NCI-H146 (cell line): ENCODE results near the gene CPEB3.
"Not testable (repeated sequence)": the region's sequence is repeated elsewhere in the genome, so short reads cannot be mapped to it uniquely, and the experiment has no call there.

Experiments used
- DNase-seq: peaks from one replicate; lab custom pipeline; 2025; lab: John Stamatoyannopoulos, UW

Gene CPEB3

GRCh38 chr10:92142512-92142911, 148.4 kb downstream of the CPEB3 start:
- peak; percentile 56 for DNase-seq

- DNase-seq: not testable (repeated sequence)
These were observed 149.7 kb downstream of the CPEB3 start for GRCh38 chr10:92141147-92141546.

- DNase-seq: not testable (repeated sequence)
These were observed 156.8 kb downstream of the CPEB3 start for GRCh38 chr10:92134049-92134448.

GRCh38 chr10:92131275-92131820, 159.5 kb downstream of the CPEB3 start:
- no peak for DNase-seq

GRCh38 chr10:92130622-92131274, 160.1 kb downstream of the CPEB3 start:
- peak; percentile 49 for DNase-seq

- no peak for DNase-seq
These were observed 164.7 kb downstream of the CPEB3 start for GRCh38 chr10:92126100-92126650.

- no peak for DNase-seq
These were observed 165.7 kb downstream of the CPEB3 start for GRCh38 chr10:92125144-92125543.

GRCh38 chr10:92124616-92125143, 166.2 kb downstream of the CPEB3 start:
- no peak for DNase-seq

GRCh38 chr10:92124020-92124419, 166.9 kb downstream of the CPEB3 start:
- no peak for DNase-seq

GRCh38 chr10:92122941-92123450, 167.9 kb downstream of the CPEB3 start:
- no peak for DNase-seq

GRCh38 chr10:92121686-92122492, 169.0 kb downstream of the CPEB3 start:
- no peak for DNase-seq

GRCh38 chr10:92119340-92119739, 171.5 kb downstream of the CPEB3 start:
- DNase-seq: no peak

- not testable (repeated sequence) for DNase-seq
These were observed 176.0 kb downstream of the CPEB3 start for GRCh38 chr10:92114917-92115316.

GRCh38 chr10:92113911-92114600, 176.8 kb downstream of the CPEB3 start:
- no peak for DNase-seq

GRCh38 chr10:92112462-92112861, 178.4 kb downstream of the CPEB3 start:
- DNase-seq: no peak

GRCh38 chr10:92111336-92111939, 179.4 kb downstream of the CPEB3 start:
- no peak for DNase-seq

GRCh38 chr10:92110039-92110794, 180.7 kb downstream of the CPEB3 start:
- no peak for DNase-seq

- no peak for DNase-seq
These were observed 182.1 kb downstream of the CPEB3 start for GRCh38 chr10:92108747-92109146.

GRCh38 chr10:92108120-92108519, 182.8 kb downstream of the CPEB3 start:
- DNase-seq: no peak

- DNase-seq: no peak
These were observed 187.3 kb downstream of the CPEB3 start for GRCh38 chr10:92103376-92104090.
